ENCODE results near the gene ZNF283.
A peak's percentile ranks its signal among the peaks of the same experiment; 100 is the strongest.
"Not testable (repeated sequence)": the region's sequence is repeated elsewhere in the genome, so short reads cannot be mapped to it uniquely, and the experiment has no call there.

ZNF283 gene

DNA sequence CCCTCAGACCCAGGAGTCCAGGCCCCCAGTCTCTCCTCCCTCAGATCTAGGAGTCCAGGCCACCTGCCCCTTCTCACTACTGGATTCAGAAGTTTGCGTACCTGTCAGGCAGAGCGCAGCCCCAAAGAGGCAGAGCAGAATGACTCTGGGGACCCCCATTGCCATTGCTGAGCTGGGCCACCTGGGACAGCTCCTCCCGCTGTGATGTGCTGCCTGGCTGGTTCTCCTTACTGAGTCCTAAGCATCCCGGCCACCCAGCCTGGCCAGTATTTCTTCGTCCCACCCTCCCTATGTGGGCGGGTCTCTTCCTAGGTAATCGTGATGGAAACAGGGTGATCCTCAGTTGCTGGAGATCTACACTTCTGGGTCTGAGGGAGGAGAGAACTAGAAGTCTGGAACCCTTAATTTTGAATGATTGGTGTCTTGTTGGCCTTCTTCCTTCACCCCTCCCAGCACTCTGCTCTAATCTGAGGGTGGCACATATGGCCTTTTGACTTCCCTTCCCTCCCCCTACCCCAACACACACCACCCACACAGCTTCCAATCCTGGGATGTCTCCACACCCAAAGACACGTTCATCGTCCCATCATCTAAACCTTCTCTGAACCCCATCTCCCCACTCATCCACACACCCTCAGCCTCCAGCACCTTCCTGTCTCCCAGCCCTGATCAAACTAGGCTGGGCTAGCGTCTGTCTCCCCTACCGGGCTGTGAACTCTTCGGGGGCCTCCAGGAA lies 24.7 kb upstream of the ZNF283 start, which contains the start of gene LYPD5:
Gene LYPD5, minus strand, starts transcription at position 232 of the 736 bp plus-strand sequence. Its CDS starts 67 bp downstream, at position 165.
- no peak for DNase-seq

DNA sequence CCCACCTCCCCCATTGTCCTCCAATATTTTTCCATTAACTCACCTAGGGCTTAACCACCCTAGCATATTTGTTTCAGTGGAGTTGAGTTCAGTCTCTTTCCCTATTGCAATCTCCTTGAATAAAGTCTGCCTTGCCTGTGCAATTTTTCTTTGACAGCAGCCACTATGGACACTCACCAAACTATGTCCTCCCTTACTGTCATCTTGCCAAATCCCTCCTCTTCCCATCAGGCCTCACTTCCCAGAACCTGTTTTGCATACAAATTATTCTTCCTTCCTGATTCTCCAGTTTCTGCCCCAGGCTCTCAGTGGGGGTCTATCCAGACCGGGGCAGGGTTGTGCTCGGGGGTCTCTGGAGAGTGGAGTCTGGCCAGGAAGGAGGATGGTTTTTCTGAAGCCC lies 22.7 kb upstream of the ZNF283 start:
- DNase-seq, result no peak

DNA sequence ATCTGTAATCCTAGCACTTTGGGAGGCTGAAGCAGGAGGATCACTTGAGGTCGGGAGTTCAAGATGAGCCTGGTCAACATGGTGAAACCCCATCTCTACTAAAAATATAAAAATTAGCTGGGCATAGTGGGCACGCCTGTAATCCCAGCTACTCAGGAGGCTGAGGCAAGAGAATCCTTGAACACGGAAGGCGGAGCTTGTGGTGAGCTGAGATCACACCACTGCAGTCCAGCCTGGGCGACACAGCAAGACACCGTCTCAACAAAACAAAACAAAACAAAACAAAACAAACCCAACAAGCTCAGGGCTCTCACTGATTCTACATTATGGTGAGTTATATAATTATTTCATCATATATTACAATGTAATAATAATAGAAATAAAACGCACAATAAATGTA lies 20.7 kb upstream of the ZNF283 start:
- DNase-seq, result not testable (repeated sequence)

DNA sequence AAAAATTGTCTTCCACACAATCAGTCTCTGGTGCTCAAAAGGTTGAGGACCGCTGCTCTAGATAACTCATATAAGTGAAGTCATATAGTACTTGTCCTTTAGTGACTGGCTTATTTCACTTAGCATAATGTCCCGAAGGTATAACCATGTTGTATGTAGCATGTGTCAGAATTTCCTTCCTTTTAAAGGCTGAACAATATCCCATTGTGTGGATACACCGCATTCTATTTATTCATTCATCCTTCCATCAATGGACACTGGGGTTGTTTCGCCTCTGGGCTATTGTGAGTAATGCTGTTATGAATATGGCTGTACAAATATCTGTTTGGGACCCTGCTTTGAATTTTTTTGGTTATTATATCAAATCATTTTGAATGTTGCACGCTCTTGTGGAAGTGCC lies 20.3 kb upstream of the ZNF283 start:
- DNase-seq, result no peak

DNA sequence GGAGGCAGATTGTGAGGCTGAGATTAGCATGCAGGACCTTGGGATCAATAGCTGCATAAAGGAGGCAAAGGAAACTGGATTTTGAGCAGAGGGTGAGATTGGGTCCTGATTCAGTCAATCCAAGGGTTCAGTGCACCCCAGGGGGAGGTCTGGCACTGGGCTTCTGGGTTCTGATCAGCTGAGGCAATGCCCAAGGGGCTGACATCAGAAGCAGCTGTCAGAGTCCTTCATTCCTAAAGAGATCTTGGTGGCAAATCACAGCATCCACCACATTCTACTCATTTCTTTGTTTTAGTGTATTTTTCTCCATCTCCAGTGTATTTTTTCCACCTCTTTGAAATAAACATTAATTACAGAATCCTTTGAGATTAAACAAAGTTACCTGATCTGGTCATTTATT lies 19.5 kb upstream of the ZNF283 start:
- no peak for DNase-seq

DNA sequence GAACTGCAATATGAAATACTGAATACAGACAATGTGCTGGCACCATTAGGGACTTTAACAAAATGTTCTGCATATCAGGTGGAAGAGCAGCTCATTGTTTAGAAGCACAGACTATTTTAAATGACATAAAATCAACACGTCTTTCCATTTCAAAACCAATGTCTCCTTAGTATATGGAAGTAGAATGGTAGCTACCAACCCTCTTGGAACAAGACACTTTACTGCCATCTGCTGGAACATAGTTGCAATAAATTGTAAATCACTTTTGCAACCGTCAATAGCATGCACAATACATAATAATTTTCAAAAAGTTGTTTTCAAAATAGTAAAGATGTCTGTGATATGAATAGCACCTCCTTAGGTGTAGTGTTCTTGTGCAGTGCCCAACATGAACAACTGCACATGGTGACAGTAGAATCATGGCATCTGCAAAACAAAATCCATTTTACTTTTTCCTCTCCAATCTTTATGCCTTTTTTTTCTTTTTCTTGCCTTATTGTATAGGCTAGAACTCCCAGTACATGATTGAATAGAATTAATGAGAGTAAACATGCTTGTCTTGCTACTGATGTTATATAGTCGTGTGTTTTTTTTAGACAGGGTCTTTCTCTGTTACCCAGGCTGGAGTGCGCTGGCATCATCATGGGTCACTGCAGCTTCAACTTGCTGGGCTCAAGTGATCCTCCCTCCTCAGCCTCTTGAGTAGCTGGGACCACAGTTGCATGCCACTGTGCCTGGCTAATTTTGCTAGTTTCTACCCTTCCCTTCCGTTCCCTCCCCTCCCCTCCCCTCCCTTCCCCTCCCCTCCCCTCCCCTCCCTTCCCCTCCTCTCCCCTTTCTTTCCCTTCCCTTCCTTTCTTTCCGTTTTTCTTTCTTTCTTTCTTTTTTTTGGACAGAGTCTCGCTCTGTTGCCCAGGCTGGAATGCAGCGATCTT lies 17.1 kb upstream of the ZNF283 start:
- peak; percentile 41 for DNase-seq

DNA sequence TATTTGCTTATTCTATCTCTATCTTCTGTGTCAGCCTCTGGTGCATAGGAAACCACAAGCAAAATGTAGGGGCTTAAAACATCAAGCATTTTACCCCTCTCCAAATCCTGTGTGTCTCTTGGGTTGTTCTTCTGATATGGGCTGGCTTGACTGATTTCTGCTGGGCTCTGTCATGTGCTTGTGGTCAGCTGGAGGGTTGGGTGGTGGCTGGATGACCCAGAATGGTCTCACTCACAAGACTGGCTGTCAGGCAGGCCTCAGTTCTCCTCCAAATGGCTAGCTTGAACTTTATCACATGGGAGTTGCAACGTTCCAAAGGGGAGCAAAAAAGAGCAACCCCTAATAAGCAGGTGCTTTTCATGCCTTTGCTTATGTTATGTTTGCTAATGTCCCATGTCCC lies 15.3 kb upstream of the ZNF283 start:
- DNase-seq, result no peak

DNA sequence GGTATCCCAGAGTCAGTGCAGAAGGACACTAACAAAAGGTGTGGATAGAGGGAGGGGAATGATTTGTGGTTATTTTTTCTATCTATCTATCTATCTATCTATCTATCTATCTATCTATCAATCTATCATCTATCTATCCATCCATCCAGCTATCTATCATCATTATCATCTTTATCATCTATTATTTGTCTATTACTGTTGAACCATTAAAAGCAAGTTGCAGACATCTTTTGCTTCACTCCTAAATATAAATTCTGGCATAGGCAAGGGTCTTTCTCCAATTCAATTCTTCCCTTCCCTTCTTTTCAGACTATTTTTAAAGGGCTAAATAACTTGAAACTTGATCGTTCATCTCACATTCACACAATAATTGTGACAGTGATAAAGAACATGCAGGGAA lies 14.9 kb upstream of the ZNF283 start:
- no peak for DNase-seq

DNA sequence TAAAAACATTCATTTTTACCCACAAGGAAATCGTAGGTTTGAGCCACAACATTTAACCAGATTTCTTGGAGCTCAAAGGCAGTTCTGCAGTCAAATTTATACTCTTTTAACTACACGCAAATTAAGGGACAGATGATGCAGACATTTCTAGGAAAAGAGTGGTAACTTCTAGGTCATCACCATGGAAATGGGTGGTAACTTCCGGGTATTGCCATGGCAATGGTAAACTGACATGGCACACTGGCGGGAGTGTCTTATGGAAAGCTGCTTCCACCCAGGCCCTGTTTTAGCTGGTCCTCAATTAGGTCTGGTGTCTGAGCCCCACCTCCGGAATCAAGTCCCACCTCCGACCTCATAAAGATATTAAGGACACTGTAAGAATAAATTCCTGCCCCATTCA lies 14.4 kb upstream of the ZNF283 start:
- no peak for DNase-seq

DNA sequence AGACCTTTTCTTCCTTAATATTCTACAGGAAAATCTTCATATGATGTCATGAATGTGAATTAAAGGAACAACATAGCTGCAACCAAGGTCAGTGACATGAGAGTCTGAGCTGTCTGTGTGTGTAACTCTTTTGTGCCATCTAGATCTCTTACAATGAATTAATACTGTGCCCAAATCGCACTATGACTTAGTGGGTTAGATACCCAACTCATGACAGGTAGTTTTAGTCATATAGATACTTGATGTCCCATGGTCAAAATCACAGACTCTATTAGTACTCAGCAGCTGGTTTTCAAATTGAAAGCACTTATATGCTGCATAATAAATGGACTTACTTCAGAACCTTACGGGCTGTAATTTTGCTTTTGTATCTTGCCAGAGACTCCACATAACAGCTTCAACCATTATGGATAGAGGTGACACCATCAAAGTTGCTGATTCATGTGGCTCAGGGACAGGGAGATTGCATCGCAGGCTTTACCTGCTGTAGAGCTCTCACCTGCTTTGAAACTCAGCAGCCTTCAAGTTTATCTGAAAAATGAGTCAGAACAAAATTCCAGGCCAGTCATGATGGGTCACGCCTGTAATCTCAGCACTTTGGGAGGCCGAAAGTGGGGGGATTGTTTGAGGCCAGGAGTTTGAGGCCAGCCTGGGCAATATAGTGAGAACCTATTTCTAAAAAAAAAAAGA lies 12.3 kb upstream of the ZNF283 start:
- no peak for DNase-seq

DNA sequence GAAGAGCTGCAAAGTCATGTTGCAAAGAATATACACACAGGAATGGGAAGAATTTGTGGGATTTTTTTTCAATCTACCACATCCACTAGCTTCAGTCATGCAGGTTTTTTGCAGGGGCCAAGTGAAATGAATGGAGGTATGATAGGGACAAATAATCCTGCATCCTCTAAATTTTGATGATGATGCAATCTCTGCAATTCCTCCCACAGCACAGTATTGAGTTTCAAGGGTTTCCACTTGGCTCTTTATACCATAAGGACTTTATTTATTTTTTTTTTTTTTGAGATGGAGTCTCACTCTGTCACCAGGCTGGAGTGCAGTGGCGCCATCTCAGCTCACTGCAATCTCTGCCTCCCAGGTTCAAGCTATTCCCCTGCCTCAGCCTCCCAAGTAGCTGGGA lies 9.7 kb upstream of the ZNF283 start:
- not testable (repeated sequence) for DNase-seq

DNA sequence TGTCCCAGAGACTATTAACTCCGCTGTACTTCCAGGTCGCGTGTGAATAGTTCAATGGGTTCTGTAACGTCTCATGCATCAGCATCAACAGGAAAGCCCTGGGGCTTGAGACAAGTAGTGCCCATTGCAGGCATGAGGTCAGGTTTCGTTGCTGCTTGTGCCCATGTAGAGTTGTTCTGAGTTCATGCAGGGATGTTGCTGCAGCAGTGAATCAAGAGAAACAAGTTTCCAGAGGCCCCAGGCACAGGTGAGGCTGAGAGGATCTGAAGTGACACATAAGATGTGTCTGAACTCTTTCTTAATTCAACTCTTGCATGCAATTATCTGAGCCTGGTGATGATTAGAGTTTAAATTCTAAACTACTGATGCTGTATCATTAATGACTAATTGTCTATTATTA lies 8.6 kb upstream of the ZNF283 start:
- no peak for DNase-seq

DNA sequence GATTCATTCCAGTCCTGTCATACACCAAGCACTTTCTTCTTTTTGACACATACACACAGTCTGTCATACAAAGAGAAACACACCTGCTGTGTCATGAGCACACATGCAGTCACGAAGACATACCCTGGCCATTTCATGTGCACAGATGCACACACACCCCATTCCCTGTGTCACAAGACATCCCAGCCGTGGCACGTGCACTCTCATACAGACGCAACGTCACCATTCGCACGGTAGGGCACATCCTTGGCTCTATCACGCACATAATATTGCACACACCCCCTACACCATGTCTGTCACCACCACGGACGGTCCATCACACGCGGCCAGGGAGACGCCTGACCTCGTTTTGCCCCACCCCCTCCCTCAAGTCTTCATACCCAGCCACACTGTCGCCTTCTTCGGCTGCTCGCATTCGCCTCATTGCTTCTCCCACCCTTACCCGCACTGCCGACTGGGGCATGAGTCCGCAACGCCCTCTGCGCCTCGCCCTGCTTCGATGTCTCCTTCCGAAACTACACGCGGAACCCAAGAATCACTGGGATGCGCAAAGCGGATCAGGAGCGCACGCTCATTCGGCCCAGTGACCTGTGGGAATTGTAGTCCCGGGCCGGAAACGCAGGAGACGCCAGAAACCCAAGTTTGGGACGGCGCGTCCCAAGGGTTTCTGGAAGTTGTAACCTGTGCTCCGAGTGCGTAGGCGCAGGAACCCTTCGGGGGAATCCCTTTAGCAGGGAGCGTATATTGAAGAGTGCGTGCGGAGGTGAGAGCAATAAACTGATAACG lies 6.8 kb upstream of the ZNF283 start:
- no peak for DNase-seq

DNA sequence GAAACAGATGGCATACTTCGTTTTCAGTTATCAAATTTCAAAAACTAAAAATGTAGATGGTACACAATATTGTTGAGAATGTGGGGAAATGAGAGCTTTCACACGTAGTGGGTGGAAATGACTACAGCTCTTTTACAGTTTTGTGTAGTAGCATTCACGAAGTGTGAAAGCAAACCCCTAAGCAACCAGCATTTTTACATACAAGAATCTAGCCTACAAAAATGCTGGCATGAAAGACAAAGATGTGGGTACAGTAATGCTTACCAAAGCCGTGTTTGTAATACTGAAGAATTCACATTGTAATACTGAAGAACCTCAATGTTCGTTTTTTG lies 6.3 kb upstream of the ZNF283 start:
- DNase-seq, result no peak

DNA sequence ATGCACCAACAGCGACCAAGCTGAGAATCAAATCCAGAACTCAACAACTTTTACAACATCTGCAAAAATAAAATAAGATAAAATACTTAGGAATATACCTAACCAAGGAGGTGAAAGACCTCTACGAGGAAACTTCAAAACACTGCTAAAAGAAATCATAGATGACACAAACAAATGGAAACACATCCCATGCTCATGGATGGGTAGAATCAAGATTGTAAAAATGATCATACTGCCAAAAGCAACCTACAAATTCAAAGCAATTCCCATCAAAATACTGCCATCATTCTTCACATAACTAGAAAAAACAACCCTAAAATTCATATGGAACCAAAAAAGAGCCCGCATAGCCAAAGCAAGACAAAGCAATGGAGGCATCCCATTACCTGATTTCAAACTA lies 3.3 kb upstream of the ZNF283 start:
- not testable (repeated sequence) for DNase-seq

DNA sequence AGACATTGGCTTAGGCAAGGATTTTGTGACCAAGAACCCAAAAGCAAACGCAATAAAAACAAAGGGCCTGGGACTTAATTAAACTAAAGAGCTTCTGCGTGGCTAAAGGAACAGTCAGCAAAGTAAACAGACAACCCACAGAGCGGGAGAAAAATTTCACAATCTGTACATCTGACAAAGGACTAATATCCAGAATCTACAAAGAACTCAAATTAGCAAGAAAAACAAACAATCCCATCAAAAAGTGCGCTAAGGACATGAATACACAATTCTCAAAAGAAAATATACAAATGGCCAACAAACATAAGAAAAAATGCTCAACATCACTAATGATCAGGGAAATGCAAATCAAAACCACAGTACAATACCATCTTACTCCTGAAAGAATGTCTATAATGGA lies 2.5 kb upstream of the ZNF283 start:
- not testable (repeated sequence) for DNase-seq

DNA sequence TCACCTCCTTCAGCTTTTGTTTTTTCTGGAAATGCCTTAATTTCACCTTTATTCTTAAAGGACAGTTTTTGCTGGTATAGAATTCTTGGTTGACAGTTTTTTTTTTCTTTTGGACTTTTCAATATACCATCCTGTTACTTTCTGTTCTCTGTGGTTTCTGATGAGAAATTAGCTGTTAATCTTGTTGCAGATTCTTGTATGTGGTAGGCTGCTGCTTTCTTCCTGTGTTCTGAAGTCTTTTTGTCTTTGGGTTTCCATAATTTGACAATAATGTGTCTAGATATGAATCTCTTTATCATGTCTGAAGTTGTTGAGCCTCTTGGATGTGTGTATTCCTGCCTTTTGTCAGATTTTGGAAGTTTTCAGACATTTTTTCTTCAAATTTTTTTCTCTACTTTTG lies 12.0 kb downstream of the ZNF283 start:
- DNase-seq, result no peak

DNA sequence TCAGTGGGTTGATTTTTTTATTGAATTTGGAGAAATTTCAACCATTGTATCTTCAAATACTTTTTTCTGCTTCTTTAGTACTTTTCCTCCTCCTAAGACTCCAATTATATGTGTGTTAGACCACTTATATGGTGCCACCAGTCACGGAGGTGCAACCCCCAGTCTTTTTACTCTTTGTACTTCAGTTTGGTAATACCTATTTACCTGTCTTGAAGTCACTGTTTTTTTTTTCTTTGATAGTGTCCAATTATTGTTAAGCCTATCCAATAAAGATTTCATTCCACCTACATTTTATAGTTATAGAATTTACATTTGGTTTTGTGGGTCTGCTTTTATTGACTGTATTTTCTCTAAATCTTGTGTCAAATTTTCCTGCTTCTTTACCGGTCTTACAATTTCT lies 14.9 kb downstream of the ZNF283 start:
- DNase-seq, result no peak

DNA sequence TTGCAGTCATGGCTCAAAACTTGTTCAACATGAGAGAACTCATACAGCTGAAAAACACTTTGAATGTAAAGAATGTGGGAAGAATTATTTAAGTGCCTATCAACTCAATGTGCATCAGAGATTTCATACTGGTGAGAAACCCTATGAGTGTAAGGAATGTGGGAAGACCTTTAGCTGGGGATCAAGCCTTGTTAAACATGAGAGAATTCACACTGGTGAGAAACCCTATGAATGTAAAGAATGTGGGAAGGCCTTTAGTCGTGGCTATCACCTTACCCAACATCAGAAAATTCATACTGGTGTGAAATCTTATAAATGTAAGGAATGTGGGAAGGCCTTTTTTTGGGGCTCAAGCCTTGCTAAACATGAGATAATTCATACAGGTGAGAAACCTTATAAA lies 20.1 kb downstream of the ZNF283 start:
- no peak for DNase-seq

DNA sequence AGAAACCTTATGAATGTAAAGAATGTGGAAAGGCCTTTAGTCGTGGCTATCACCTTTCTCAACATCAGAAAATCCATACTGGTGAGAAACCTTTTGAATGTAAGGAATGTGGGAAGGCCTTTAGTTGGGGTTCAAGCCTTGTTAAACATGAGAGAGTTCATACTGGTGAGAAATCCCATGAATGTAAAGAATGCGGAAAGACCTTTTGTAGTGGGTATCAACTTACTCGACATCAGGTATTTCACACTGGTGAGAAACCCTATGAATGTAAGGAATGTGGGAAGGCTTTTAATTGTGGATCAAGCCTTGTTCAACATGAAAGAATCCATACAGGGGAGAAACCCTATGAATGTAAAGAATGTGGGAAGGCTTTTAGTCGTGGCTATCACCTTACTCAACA lies 20.8 kb downstream of the ZNF283 start:
- DNase-seq, result no peak

DNA sequence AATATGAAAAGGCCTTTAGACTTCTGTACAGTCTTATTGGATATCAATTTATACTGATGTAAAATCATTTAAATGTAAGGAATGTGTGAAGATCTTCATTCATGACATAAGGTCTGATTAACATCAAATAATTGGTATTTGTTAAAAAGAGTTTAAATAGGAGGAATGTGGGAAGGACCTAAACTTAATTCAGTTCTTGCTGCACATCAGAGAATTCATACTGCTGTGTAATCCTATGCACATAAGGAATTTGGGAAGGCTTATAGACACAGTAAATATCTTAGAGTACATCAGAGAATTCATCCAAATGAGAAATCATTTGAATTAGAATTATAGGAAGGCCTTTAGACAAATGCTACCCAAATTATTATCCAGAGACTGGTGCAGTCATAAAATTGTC lies 21.7 kb downstream of the ZNF283 start:
- DNase-seq, result no peak

DNA sequence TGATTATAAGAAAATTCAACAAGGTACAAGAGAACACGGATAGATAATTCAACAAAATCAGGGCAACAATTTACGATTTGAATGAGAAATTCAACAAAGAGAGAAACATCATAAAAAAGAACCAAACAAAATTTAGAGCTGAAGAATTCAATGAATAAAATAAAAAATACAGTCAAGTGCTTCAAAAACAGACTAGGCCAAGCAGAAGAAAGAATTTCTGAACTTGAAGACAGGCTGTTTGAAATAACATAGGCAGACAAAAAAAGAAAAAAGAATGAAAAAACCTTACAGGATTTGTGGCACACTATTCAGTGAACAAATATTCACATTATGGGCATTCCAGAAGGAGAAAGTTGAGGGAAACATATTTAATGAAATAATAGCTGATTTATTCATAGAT lies 31.1 kb downstream of the ZNF283 start:
- DNase-seq, result no peak

DNA sequence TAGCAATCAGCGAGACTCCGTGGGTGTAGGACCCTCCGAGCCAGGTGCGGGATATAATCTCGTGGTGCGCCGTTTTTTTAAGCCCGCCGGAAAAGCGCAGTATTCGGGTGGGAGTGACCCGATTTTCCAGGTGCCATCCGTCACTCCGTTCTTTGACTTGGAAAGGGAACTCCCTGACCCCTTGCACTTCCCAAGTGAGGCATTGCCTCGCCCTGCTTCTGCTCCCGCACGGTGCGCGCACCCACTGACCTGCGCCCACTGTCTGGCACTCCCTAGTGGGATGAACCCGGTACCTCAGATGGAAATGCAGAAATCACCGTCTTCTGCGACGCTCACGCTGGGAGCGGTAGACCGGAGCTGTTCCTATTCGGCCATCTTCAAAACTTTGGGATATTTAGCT lies 39.8 kb downstream of the ZNF283 start:
- DNase-seq, result not testable (repeated sequence)

Measured in NCI-H187 treated with DMSO at 0.1 percent for 48 hours (cell line).